Hepatocyte (in vitro differentiated cells): ENCODE results near the gene USP44.

ENCODE experiments used
- EZH2phosphoT487 ChIP-seq: fragments of 200-600 bp; sonication (generic); IDR thresholded peaks from one replicate; pipeline ENCODE4 v1.6.1; 2018; ENCODE audit warnings: antibody characterized with exemption, mild to moderate bottlenecking, low read depth, moderate library complexity; ENCODE audit not compliant: unreplicated experiment, severe bottlenecking
- TF ChIP-seq, protein P1 (sequence below): fragments of 200-600 bp; sonication (generic); IDR thresholded peaks from 2 replicates; pipeline ENCODE4 v1.5.1; 2016; ENCODE audit warnings: antibody characterized with exemption, mild to moderate bottlenecking; ENCODE audit not compliant: poor library complexity

GRCh38 chr12:95481072-95481471 lies 70.2 kb downstream of the USP44 start:
- TF ChIP-seq, protein P1, sequence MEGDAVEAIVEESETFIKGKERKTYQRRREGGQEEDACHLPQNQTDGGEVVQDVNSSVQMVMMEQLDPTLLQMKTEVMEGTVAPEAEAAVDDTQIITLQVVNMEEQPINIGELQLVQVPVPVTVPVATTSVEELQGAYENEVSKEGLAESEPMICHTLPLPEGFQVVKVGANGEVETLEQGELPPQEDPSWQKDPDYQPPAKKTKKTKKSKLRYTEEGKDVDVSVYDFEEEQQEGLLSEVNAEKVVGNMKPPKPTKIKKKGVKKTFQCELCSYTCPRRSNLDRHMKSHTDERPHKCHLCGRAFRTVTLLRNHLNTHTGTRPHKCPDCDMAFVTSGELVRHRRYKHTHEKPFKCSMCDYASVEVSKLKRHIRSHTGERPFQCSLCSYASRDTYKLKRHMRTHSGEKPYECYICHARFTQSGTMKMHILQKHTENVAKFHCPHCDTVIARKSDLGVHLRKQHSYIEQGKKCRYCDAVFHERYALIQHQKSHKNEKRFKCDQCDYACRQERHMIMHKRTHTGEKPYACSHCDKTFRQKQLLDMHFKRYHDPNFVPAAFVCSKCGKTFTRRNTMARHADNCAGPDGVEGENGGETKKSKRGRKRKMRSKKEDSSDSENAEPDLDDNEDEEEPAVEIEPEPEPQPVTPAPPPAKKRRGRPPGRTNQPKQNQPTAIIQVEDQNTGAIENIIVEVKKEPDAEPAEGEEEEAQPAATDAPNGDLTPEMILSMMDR, result no peak
- TF ChIP-seq EZH2phosphoT487, result no peak
